Esophagus squamous epithelium (tissue), 5 donors: Measurements from ENCODE around the gene SEM1. TPM values are rescaled to one million over a fixed set of nuclear protein-coding genes. Genes with fewer than 3 reads are reported as not detected.
A peak's percentile ranks its signal among the peaks of the same experiment; 100 is the strongest.
"Not testable (repeated sequence)": the region's sequence is repeated elsewhere in the genome, so short reads cannot be mapped to it uniquely, and the experiment has no call there.

ENCODE experiments used
- DNase-seq: peaks from one replicate; lab custom pipeline; 2025; lab: John Stamatoyannopoulos, UW
- H3K27ac ChIP-seq, 4 donors: fragments of 200-600 bp; sonication (generic); one replicate each; pipeline ENCODE4 v1.5.1; 2016 to 2019; ENCODE audit warnings: mild to moderate bottlenecking in 1 of 4
- H3K27me3 ChIP-seq, 4 donors: fragments of 200-600 bp; sonication (generic); 1 replicate in 3 of 4; 2 replicates in 1 of 4; pipeline versions ENCODE4 v1.5.1 to v1.6.0; 2017 to 2021; ENCODE audit warnings: antibody characterized with exemption in 1 of 4
- H3K36me3 ChIP-seq, 3 donors: fragments of 200-600 bp; sonication (generic); one replicate each; pipeline ENCODE4 v1.5.1; 2016 to 2019
- H3K4me1 ChIP-seq, 3 donors: fragments of 200-600 bp; sonication (generic); one replicate each; pipeline ENCODE4 v1.5.1; 2017 to 2019
- H3K4me3 ChIP-seq, 4 donors: fragments of 200-600 bp; sonication (generic); 1 replicate in 3 of 4; 2 replicates in 1 of 4; pipeline ENCODE4 v1.5.1; 2016 to 2019; ENCODE audit warnings: mild to moderate bottlenecking in 2 of 4, moderate library complexity in 1 of 4
- H3K9me3 ChIP-seq, 3 donors: fragments of 200-600 bp; sonication (generic); one replicate each; pipeline ENCODE4 v1.5.1; 2016 to 2019
- POLR2A ChIP-seq, 4 donors: fragments of 450-650 bp; IDR thresholded peaks; one replicate each; pipeline ENCODE4 v1.6.1; 2017; ENCODE audit warnings: antibody characterized with exemption in 4 of 4, mild to moderate bottlenecking in 4 of 4, moderate library complexity in 3 of 4
- WGBS, 2 donors: methylation state at CpG; one replicate each; pipeline ENCODE4 v1.1.5; 2018; 5-methylcytosine and 5-hydroxymethylcytosine counted together
- intact Hi-C: fragments of 100-400 bp; cut with DNase I; formaldehyde crosslinking; loops from one replicate; pipeline ENCODE4 v1.15.0; 2022
- total RNA-seq, 4 donors: library from RNA; depleted of rRNA; stranded (reverse); fragments of >200 nt; gene quantifications; one replicate each; pipeline ENCODE4 v1.1.0, GENCODE V29; 2016
- TF ChIP-seq, protein P1 (sequence below), 6 experiments: fragments of 450-650 bp in 4 of 6; fragments of 200-600 bp in 2 of 6; sonication (generic) in 2 of 6; IDR thresholded peaks; one replicate each; pipeline ENCODE4 v1.5.1; 2016 to 2019; ENCODE audit warnings: antibody characterized with exemption in 6 of 6, mild to moderate bottlenecking in 4 of 6, moderate library complexity in 4 of 6
- donor health status: DM: yes; HTN: yes; CAD: no.

Gene SEM1
- 10 to 100 TPM; 26.6 to 44.1 (median 35.0) TPM for total RNA-seq

DNA sequence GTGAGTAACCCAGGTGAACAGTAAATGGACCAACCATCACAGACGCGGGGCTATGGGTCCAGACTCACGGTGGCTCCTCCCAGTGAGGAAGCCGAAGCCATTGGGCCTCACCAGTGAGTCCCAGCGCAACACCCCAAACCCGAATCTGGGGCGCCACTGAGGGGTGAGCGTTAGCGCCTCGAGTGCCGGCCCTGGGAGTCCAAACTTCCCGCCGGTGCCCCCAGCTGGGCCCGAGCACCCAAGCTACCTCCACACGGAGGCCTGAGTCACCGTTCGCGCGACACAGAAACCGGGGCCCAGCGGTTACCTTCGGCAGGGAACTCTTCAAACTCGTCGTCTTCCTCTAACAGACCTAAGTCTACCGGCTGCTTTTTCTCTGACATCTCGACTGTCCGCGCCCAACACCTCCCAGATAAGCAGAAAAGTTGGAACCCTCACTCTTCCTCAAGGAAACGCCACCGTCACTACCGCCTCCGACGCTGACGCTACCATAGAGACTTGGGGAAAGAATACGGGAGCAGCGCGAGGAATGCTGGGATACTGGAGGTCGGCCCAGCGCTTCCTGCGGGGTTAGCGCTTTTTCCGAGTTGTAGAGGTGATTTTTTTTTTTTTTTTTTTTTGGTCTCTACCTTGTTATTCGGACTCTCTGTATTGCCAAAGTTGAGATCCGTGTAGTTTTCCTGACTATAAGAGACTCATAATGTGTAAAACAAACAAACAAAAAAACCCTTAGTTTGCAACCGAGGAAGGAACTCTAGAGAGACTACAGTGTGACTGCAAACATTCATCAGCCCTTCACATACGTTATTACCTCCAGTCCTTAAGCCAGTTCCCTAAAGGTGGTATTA, at the start of gene SEM1:
TSS of gene SEM1 (minus strand) at position 466 of the 848 bp plus-strand sequence. CDS start at position 383, 83 bp downstream.
- TF ChIP-seq, protein P1, sequence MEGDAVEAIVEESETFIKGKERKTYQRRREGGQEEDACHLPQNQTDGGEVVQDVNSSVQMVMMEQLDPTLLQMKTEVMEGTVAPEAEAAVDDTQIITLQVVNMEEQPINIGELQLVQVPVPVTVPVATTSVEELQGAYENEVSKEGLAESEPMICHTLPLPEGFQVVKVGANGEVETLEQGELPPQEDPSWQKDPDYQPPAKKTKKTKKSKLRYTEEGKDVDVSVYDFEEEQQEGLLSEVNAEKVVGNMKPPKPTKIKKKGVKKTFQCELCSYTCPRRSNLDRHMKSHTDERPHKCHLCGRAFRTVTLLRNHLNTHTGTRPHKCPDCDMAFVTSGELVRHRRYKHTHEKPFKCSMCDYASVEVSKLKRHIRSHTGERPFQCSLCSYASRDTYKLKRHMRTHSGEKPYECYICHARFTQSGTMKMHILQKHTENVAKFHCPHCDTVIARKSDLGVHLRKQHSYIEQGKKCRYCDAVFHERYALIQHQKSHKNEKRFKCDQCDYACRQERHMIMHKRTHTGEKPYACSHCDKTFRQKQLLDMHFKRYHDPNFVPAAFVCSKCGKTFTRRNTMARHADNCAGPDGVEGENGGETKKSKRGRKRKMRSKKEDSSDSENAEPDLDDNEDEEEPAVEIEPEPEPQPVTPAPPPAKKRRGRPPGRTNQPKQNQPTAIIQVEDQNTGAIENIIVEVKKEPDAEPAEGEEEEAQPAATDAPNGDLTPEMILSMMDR (IDR thresholded peaks at IDR 0.05) = peak in 1 of 6 experiments; percentile 18
- TF ChIP-seq POLR2A (IDR thresholded peaks at IDR 0.05) = peak in 1 of 4 donors; percentile 41
- Histone ChIP-seq H3K36me3 (peaks cover 0 to 11% (median 0%) of the 10 kb centered on the region in 3 donors), H3K27ac (peak within 1 kb of the TSS; percentile 93 to 97 (median 95)), H3K4me1 (peaks cover 7 to 44% (median 8%) of the 10 kb centered on the region in 3 donors), H3K9me3 (peaks cover 0 to 18% (median 11%) of the 10 kb centered on the region in 3 donors), H3K27me3 (no peaks in the 10 kb centered on the region), H3K4me3 (peak within 1 kb of the TSS; percentile 83 to 93 (median 90))
- DNase-seq = peak; percentile 10
- intact Hi-C loops = no loop called here
- 1 to 2% methylated on average over 38 to 41 of the region's 46 CpGs for WGBS, 2 donors

DNA sequence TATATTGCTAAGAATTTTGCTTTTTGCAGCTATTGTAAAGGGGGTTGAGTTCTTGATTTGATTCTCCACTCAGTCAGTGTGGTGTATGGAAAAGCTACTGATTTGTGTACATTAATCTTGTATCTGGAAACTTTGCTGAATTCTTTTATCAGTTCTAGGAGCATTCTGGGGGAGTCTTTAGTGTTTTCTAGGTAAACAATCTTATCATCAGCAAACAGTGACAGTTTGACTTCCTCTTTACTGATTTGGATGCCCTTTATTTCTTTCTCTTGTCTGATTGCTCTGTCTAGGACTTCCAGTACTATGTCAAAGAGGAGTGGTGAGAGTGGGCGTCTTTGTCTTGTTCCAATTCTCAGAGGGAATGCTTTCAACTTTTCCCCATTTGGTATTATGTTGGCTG, 48.2 kb upstream of the SEM1 start:
- intact Hi-C loops, H3K4me3 ChIP-seq, H3K4me1 ChIP-seq, H3K36me3 ChIP-seq, H3K9me3 ChIP-seq, H3K27me3 ChIP-seq, H3K27ac ChIP-seq, DNase-seq: not testable (repeated sequence)
- 74 to 86% methylated on average over 1 of the region's 1 CpG for WGBS, 2 donors

DNA sequence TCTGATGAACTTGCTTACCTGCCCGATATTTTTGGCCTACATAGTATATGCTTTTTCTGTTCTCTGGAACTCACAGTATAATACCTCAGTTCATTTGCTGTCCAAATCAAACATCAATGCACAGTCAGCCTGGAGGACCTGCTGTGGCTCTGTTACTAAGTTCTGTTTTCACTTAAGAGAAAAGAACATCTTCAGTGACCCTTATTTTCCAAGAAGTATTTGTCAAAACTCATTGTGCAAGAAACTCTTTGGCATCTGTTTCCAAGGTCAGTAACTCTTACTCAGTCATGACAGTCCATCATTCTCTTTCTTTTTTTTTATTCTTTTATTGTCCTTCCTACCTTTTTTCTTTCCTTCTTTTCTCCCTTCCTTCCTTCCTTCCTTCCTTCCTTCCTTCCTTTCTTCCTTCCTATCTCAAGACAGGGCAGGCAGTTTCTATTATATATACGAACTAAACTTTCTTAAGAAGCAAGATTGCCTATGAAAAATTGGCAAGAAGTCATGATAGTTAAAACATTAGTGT, 37.8 kb upstream of the SEM1 start:
- no peak for TF ChIP-seq POLR2A (IDR thresholded peaks at IDR 0.05)
- intact Hi-C loops = no loop called here

DNA sequence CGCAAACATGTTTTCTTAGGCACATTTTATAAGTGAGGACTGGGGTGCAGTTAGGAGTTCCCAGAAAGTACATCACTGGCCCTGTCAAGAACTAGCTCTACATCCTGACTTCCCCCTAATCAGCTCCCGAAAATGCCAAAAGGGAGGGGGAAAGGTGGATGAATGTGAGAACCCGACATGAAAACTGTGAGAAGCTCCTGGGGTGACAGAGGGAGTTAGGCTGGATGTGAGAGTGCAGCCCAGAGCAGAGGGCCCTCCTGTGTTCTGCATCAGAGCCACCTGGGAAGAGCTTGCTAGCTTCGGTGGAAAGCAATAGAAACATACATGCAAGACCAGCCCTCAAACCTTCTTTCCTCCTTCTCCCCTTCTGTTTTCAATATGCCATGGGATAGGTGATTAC, 30.5 kb upstream of the SEM1 start:
- 52 to 73% methylated on average over 4 of the region's 4 CpGs for WGBS, 2 donors
- Histone ChIP-seq H3K27me3 (peaks cover 0 to 75% (median 2%) of the 10 kb centered on the region in 4 donors), H3K4me1 (no peaks in the 10 kb centered on the region), H3K27ac (no peak overlapping the region), H3K4me3 (no peak overlapping the region), H3K36me3 (no peaks in the 10 kb centered on the region), H3K9me3 (no peaks in the 10 kb centered on the region)
- DNase-seq = no peak
- TF ChIP-seq POLR2A (IDR thresholded peaks at IDR 0.05) = no peak
- TF ChIP-seq, protein P1 (IDR thresholded peaks at IDR 0.05) = no peak
- intact Hi-C loops = no loop called here

More for the DNA sequence above, 37.8 kb upstream of the SEM1 start:
- 56 to 59% methylated on average over 2 of the region's 2 CpGs for WGBS, 2 donors
- no peak overlapping the region for H3K4me3 ChIP-seq
- H3K9me3 ChIP-seq = no peaks in the 10 kb centered on the region
- H3K4me1 ChIP-seq = peaks cover 0 to 4% (median 0%) of the 10 kb centered on the region in 3 donors
- H3K36me3 ChIP-seq = no peaks in the 10 kb centered on the region
- peaks cover 0 to 14% (median 0%) of the 10 kb centered on the region in 4 donors for H3K27me3 ChIP-seq
- no peak overlapping the region for H3K27ac ChIP-seq
- DNase-seq = no peak

DNA sequence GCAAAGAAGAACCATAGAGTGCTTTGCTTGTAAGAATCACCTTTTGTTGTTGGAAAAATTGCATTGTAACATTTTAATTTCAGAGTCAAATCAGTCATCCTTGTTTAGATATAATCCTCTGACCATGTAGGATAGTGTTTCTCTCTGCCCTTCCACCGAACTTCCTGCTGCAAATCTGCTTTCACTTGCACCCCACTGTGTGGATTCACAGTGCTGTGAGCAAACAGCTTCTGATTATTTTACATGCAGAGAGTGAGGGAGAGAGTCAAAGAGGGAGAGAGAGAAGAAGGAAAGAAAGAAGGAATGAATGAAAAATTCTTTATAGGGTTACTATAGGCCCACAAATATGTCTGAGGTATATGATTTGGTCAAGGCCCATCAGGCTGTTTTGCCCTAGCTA, 30.0 kb upstream of the SEM1 start:
- TF ChIP-seq POLR2A (IDR thresholded peaks at IDR 0.05) = no peak
- TF ChIP-seq, protein P1 (IDR thresholded peaks at IDR 0.05) = no peak
- Histone ChIP-seq H3K4me1 (no peaks in the 10 kb centered on the region), H3K4me3 (no peak overlapping the region), H3K36me3 (no peaks in the 10 kb centered on the region), H3K27me3 (peaks cover 0 to 79% (median 2%) of the 10 kb centered on the region in 4 donors), H3K9me3 (no peaks in the 10 kb centered on the region), H3K27ac (no peak overlapping the region)
- DNase-seq = no peak
- 64 to 86% methylated on average over 1 of the region's 1 CpG for WGBS, 2 donors
- intact Hi-C loops = no loop called here

DNA sequence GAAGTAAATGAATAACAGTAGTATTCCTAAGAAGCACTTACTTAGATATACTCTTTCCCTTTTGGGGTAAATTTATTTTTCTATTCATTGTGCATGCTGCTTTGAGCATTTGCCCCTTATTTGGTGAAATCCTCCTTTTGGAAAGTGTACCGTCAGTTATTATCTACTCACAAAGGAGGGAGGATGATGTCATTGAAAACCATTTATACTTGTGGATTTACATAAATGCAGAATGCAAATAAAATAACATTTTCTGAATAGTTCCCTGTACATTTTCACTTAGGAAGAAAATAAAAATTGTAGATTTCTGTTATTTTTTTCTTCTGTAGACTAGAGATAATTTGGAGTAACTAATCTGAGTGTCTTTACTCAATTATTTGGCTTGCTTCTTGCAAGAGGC, 29.5 kb upstream of the SEM1 start:
- TF ChIP-seq, protein P1 (IDR thresholded peaks at IDR 0.05) = no peak
- TF ChIP-seq POLR2A (IDR thresholded peaks at IDR 0.05) = no peak
- no peaks in the 10 kb centered on the region for H3K9me3 ChIP-seq
- no peak for DNase-seq
- WGBS, 2 donors = 44 to 82% methylated on average over 1 of the region's 1 CpG
- H3K4me3 ChIP-seq = no peak overlapping the region
- peaks cover 0 to 2% (median 0%) of the 10 kb centered on the region in 3 donors for H3K4me1 ChIP-seq
- H3K27ac ChIP-seq = no peak overlapping the region
- intact Hi-C loops = no loop called here
- peaks cover 0 to 79% (median 2%) of the 10 kb centered on the region in 4 donors for H3K27me3 ChIP-seq
- no peaks in the 10 kb centered on the region for H3K36me3 ChIP-seq
